NCI-H524 treated with DMSO at 0.1 percent for 48 hours (cell line): Measurements from ENCODE around the gene KIF1B.
A peak's percentile ranks its signal among the peaks of the same experiment; 100 is the strongest.
"Not testable (repeated sequence)": the region's sequence is repeated elsewhere in the genome, so short reads cannot be mapped to it uniquely, and the experiment has no call there.

Experiments
- DNase-seq: peaks from one replicate; lab custom pipeline; 2025; lab: John Stamatoyannopoulos, UW

Gene KIF1B

DNA sequence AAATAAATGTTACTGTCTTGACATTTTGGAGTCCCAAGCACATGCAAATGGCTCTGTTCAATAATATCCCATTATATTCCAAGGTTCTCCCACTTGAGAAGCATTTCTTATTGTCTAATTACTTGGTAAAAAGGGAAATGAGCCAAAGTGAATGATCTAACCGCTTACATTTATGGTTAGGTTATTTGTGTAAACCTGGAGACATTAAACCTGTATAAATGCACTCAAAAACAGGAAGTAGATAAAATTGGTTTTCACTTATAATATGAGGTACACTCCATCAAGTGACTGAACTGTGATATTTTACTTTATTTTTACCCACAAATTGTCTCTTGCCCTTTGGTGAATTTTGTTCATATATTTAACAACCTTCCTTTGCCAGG lies 26.8 kb downstream of the KIF1B start:
- no peak for DNase-seq

DNA sequence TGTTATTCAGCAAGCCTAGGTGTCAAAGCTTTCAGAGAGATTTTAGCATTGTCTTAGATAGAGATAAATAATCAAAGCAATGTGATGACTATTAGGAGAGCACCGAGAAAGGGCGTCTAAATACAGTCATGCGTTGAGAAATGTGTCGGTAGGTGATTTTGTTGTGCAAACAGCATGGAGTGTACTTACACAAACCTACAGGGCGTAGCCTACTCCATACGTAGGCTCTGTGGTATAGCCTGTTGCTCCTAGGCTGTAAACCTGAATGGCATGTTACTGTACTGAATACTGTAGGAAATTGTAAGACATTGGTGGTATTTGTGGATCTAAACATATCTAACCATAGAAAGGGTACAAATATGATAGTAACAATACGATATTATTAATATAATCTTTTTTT lies 31.8 kb downstream of the KIF1B start:
- DNase-seq = no peak

DNA sequence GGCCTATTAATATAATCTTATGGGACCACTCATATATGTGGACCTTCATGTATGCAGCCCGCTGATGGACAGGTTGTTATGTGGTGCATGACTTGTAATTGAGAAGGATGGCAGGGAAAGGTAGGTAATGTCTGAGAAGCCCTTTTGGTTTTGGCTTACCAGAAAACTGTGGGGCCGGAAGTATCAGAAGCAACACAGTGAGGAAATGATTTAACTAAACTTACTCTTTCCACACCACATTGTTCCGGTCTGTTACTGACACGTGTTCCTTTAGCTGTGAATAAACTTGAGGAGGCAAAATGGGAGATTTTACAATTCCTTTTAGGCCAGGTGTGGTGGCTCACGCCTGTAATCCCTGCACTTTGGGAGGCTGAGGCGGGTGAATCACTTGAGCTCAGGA lies 32.4 kb downstream of the KIF1B start:
- no peak for DNase-seq

DNA sequence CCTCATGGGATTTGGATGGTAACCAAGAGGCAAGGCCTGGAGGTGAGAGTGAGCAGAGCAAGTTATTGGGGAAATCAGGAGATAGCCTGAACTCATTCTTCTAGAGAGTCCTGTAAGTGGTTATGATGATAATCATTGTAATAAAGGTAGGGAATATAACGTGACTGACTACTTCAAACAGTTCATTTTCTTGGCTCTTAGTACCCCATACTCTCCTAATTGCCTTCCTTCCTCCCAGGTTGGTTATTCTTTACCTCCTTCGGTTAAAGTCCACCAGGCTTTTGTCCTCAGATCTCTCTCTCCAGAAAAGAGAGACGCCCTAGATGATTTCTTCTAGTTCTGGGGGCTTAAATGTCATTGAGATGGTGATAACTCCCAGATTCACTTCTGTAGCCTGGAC lies 35.3 kb downstream of the KIF1B start:
- DNase-seq = no peak

DNA sequence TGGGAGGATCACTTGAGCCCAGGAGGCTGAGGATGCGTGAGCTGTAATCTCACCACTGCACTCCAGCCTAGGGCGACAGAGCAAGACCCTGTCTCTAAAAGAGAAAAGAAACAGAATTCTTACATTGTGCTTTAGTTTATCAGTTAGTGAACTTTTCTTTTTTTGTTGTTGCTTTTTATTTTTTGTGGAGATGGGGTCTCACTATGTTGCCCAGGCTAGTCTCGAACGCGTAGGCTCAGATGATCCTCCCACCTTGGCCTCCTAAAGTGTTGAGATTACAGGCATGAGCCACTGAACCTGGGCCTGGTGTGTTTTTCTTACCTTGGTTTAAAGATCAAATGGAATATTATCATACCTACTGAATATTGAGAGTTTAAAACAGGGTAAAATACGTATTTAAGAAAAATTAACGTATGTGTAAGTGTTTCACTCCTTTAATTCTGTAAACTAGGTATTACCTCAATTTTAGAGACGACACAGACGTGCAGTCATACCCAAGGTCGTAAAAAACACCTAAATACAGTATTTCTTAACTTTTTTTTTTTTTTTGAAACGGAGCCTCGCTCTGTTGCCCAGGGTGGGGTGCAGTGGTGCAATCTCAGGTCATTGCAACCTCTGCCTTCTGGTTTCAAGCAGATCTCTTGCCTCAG lies 39.6 kb downstream of the KIF1B start:
- DNase-seq = no peak

DNA sequence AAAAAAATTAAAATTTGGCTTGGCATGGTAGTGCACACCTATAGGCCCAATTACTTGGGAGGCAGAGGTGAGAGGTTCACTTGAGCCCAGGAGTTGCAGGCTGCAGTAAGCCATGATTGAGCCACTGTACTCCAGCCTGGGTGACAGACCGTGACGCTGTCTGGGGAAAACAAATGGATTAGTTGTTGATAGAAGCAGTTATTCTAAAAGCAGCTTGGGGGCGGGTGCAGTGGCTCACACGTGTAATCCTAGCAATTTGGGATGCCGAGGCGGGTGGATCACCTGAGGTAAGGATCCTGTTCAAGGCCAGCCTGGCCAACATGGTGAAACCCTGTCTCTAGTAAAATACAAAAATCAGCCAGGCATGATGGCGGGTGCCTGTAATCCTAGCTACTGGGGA lies 40.3 kb downstream of the KIF1B start:
- peak; percentile 26 for DNase-seq

DNA sequence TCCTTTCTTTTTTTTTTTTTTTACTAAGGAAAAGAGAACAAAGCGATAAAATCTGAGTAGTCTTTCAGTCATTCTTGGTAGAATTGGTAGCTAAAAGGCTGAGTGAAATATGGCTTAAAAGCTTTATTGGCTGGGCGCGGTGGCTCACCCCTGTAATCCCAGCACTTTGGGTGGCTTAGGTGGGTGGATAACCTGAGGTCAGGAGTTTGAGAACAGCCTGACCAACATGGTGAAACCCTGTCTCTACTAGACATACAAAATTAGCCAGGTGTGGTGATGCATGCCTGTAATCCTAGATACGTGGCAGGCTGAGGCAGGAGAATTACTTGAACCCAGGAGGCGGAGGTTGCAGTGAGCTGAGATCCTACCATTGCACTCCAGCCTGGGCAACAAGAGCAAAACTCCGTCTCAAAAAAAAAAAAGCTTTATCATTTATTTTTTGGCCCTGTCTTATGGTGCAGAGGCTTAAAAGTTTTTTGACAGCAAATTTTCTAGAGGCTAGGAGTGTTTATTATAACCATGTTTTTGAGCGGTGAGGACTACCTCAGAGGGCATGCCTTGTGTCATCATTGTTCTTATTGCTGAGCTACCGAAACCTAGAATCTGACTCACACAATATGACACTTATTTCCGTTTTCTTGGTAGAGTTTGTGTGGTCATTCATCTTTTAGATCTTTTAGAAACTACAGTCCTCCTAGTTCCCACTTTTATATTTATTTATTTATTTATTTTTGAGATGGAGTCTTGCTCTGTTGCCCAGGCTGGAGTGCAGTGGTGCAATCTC lies 41.1 kb downstream of the KIF1B start:
- not testable (repeated sequence) for DNase-seq

DNA sequence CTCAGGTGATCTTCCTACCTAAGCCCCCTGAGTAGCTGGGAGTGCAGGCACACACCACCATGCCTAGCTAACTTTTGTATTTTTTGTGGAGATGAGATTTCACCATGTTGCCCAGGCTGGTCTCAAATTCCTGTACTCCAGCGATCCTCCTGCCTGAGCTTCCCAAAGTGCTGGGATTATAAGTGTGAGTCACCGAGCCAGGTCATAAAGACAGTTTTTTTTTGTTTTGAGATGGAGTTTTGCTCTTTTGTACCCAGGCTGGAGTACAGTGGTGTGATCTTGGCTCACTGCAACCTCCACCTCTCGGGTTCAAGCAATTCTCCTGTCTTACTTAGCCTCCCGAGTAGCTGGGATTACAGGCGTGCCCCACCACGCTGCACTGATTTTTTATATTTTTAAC lies 42.1 kb downstream of the KIF1B start:
- no peak for DNase-seq

DNA sequence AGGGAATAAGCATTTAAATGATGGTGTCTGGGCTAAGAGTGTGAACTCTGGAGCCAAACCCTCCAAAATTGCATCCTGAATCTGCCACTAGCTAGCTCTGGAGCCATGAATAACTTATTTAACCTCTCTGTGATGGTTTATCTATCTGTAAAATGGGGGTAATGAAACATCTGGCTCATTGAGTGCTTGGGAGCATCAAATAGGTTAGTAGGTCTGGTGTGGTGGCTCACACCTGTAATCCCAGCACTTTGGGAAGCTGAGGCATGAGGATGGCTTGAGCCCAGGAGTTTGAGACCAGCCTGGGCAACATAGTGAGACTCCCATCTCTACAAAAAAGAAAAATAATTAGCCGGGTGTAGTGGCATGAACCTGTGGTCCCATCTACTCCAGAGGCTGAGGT lies 42.8 kb downstream of the KIF1B start:
- DNase-seq = no peak

DNA sequence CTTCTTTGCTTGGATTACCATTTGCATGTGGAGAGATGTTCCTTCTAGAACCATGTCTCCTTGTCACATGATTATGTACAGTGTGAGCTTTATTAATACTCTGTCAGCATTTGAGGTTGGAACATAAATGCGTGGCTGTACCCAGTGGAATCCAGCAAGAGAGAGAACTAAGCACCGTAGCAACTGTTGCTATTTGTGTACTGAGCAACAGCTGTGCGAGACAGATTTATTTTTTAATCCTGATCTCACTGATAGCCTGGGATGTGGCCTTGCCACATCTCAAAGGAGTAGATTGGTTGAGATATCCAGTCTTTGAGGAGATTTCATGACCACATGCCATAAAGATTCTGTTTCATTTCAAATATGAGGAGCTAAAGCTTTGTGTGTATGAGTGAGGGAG lies 43.4 kb downstream of the KIF1B start:
- peak; percentile 93 for DNase-seq

DNA sequence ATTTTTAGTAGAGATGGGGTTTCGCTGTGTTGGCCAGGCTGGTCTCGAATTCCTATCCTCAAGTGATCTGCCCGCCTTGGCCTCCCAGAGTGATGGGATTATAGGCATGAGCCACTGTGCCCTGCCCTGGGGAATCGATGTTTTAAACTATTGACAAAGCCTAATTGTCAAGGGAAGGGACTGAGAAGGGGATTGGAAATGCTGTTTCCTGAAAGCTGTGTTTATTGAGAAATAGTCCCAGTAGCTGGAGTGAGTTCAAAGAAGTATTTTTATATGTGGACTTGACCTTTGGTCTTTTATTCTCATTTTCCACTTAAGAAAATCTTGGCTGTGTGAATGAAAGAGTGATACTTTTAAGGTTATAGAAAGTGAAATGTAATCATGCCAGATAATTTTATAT lies 47.5 kb downstream of the KIF1B start:
- DNase-seq = no peak

DNA sequence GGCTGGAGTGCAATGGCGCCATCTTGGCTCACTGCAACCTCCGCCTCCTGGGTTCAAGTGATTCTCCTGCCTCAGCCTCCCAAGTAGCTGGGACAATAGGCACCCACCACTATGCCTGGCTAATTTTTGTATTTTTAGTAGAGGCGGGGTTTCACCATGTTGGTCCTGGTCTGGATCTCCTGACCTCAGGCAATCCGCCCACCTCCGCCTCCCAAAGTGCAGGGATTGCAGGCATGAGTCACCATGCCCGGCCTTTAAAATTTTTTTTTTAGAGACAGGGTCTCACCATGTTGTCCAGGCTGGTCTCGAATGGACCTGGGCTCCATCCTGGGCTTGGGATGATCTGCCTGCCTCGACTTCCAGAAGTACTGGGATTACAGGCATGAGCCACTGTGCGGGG lies 49.2 kb downstream of the KIF1B start:
- not testable (repeated sequence) for DNase-seq

DNA sequence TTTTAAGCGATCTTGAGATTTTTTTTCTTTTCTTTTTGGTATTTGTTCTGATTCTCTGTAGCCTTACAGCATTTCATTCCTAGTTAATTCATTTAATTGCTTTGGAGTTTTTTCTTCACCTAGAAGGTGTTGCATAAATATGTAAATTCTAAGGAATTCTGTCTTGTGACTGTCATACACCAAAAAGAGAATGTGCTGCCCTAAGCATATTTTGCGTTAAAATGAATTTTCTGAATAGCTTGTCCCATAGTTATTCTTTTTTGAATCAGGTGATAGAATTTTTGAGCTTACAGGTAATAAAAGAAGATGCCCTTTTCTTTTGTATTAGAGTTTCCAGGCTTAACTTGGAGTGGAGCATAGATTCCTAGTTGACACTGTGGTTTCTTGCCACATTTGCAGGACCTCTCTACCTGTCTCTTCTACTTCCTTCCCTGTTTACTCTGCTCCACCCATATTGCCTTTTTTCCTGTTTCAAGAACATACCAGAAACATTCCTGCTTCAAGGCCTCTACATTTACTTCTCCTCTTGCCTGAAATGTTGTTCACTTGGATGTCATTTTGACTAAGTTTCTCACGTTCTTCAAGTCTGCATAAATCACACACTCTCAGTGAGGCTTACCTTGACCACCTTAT lies 53.2 kb downstream of the KIF1B start:
- DNase-seq = no peak

DNA sequence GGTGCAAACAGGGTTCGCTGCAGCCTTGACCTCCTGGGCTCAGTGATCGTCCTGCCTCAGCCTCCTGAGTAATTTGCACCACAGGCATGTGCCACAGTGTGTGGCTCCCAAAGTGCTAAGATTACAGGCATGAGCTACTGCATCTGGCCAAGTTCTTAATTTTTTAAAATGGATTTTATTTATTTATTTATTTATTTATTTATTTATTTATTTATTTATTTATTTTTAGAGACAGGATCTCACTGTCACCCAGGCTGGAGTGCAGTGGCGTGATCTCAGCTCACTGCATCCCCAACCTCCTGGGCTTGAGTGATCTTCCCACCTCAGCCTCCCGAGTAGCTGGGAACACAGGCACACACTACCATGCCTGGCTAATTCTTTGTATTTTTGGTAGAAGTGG lies 54.7 kb downstream of the KIF1B start:
- DNase-seq = no peak

DNA sequence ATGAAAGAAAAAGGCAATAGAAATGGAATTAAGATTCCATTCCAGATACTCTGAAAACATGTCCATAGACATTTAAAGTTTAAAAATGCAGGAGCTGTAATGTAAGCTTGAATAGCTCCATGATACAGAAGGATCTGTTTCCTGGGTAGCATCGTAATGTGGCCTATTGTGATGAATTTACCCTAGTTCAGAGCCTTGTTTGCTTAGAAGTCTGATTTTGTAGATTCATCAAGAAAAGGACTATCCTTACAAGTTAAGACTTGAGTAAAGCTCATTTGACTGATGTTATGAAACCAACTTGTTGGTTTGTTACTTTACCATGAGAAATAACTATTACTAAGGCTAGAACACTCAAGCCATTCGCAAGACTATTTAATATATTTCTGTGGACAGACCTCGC lies 55.5 kb downstream of the KIF1B start:
- DNase-seq = no peak

DNA sequence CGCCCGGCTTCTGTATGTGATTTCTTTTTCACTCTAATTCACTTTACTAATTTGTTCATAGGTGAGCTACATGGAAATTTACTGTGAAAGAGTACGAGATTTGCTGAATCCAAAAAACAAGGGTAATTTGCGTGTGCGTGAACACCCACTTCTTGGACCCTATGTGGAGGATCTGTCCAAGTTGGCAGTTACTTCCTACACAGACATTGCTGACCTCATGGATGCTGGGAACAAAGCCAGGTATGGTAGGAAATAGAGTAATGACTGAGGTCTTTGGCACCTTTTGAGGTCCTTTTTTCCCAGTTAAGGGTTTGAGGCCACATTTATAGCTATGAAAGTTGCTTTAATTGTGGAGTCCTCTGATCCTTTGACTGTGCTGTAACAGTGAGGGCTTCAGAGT lies 56.9 kb downstream of the KIF1B start:
- no peak for DNase-seq

DNA sequence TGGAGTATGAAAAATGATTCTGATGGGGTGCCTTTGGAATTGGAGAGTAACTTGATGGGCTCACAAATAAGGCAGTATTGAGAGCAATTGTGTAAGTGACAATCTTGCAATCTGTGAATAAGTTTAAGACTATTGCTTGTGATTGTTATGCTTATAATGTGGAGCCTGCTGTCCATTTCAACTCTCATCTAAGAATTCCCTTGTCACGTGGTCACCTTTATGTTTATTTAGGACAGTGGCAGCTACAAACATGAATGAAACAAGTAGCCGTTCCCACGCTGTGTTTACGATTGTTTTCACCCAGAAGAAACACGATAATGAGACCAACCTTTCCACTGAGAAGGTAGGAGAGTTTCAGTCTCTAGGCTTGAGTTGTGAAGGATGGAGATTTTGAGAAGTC lies 57.6 kb downstream of the KIF1B start:
- DNase-seq = no peak

DNA sequence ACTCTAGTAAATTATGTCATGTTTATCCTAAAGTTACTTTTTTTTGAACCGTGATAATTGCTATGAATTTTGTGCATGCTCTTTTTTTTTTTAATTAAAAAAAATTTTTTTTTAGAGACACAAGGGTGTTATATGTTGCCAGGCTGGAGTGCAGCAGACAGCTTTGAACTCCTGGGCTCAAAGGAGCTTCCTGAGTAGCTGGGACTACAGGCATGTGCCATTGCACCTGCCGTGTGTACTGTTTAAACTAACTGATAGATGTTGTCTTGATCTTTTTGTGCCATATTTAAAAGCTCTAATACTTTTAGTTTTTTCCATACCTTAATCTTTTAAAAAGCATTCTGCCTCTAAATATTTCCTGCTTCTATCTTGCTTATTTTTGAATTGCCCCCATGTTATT lies 60.7 kb downstream of the KIF1B start:
- no peak for DNase-seq

DNA sequence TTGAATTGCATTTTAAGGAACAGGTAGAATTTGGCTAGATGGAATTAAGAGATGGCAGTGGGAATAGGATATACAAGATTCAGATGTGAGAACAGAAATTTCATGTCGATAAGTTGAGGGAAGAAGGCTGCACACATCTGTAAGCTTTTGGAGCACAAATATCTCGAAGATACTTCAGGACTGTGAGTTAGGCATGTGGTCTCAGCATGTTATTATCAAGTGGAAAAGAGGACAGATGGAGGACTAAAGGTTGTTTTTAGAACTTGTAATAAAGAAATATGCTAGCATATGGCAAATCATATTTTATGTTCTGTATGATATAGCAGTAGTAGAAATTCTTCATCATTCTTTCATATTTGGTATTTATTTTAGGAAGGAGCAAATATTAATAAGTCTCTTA lies 61.5 kb downstream of the KIF1B start:
- peak; percentile 43 for DNase-seq

DNA sequence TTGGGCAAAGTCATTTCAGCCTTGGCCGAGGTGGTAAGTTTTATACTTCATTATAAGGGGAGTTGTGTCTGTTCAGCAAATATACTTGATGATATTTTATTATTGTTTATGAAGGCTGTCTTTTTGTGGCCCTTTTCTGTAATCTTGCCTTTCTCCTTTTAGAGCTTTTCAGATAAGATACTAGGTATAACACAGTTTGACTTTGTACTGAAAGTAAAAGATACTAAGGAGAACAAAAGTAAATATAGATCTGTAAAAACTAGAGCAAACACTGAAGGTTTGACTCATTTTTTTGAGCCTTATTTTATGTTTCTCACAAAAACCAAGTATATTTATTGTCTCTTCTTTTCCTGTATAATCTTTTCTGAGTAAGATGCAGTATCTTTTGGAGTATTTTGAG lies 61.9 kb downstream of the KIF1B start:
- no peak for DNase-seq

DNA sequence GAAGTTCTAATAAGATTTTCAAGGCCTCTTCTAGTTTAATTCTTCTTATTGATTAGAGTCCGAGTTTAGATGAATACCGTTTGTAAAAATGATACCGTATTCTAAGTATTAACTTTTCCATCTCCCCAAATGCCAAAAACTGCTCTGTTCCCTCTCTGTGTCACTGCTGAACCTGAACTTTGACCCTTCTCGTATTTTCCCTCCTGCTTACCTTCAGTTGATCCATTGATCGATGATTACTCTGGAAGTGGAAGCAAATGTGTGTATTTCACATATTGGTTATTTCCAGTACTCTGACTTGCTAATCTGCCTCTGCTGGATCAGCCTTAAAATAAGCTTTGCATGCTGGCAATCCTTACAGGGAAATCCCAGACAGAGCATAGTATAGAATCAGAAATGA lies 68.5 kb downstream of the KIF1B start:
- no peak for DNase-seq

DNA sequence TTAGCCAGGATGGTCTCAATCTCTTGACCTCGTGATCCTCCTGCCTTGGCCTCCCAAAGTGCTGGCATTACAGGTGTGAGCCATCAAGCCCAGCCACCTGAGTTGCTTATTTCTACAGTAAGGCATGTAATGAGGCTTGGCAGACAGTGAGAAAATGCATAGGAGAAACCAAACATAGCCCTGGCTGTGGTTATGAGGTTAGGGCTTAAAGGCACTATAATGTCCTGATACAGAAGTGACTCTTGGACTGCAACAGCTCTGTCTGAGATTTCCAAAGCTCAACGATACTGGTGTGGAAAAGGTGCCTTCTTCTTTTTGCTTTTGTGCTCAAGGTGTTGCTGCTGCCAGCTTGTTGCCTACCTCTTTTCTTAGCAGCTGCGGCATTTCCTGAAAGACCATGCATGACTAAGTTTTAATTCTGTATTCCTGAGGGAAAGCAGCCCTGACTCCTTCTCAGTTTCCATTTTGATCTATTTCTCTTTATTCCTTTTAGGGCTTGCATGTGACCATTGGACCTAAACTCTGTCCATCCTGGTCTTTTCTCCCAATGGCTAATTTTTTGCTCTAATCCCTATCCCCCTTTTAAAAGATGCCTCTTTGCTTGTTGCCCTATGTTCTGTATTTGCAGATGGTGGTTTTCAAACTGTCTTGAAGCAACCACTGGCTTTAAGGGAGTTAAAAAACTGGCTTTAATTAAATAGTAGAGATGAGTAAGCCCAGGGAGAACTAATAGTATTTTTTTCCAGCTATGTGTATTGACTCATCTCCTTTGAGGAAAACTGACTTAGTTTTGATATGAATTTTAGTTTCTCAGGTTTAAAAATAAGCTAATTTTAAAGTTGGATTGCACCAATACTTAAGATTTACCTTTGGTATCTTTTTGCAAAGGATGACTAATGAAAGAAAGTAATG lies 70.3 kb downstream of the KIF1B start:
- DNase-seq = no peak
